Neural cell (in vitro differentiated cells): ENCODE results near the gene CRADD. TPM values are rescaled to one million over a fixed set of nuclear protein-coding genes. Genes with fewer than 3 reads are reported as not detected.

Experiments
- H2AFZ ChIP-seq: fragments of 200-600, 300-800 bp; sonication (generic), shearing (Covaris generic); 2 replicates; pipeline ENCODE4 v1.6.0; 2014; ENCODE audit warnings: low read depth, mild to moderate bottlenecking, antibody characterized with exemption, low read length, moderate library complexity
- H3F3A ChIP-seq: fragments of 200-600 bp; shearing (Covaris generic); 2 replicates; pipeline ENCODE4 v1.6.1; 2016; ENCODE audit warnings: mild to moderate bottlenecking, moderate library complexity, mixed read lengths, antibody characterized with exemption, low read length; ENCODE audit not compliant: insufficient read depth, poor library complexity, severe bottlenecking
- H3K27ac ChIP-seq: fragments of 200-600, 300-800 bp; sonication (generic), shearing (Covaris generic); 2 replicates; pipeline ENCODE4 v1.5.1; 2014; ENCODE audit warnings: mild to moderate bottlenecking, low read length, moderate library complexity
- H3K27me3 ChIP-seq: fragments of 300-800, 200-600 bp; sonication (generic), shearing (Covaris generic); 2 replicates; pipeline ENCODE4 v1.6.0; 2014; ENCODE audit warnings: mild to moderate bottlenecking, low read depth, low read length, moderate library complexity; ENCODE audit not compliant: insufficient read depth
- H3K36me3 ChIP-seq: fragments of 300-800, 200-600 bp; sonication (generic), shearing (Covaris generic); 2 replicates; pipeline ENCODE4 v1.5.1; 2014; ENCODE audit warnings: mild to moderate bottlenecking, antibody characterized with exemption, low read length, moderate library complexity; ENCODE audit not compliant: insufficient read depth
- H3K4me2 ChIP-seq: fragments of 300-800, 200-600 bp; sonication (generic), shearing (Covaris generic); 2 replicates; pipeline ENCODE4 v1.6.0; 2014; ENCODE audit warnings: mild to moderate bottlenecking, low read length
- H3K4me3 ChIP-seq: fragments of 300-800, 200-600 bp; sonication (generic), shearing (Covaris generic); 2 replicates; pipeline ENCODE4 v1.5.1; 2014; ENCODE audit warnings: mild to moderate bottlenecking, low read length, moderate library complexity
- H3K79me2 ChIP-seq: fragments of 200-600 bp; shearing (Covaris generic); replicated peaks from 2 replicates; pipeline ENCODE4 v1.6.0; 2014; ENCODE audit warnings: mild to moderate bottlenecking, low read length, moderate library complexity; ENCODE audit not compliant: insufficient read depth
- H3K9ac ChIP-seq: fragments of 300-800, 200-600 bp; sonication (generic), shearing (Covaris generic); 2 replicates; pipeline ENCODE4 v1.6.1; 2016; ENCODE audit warnings: mild to moderate bottlenecking, low read length, mixed read lengths
- H3K9me2 ChIP-seq: fragments of 200-600 bp; shearing (Covaris generic); 2 replicates; pipeline ENCODE4 v1.6.1; 2016; ENCODE audit warnings: mild to moderate bottlenecking, low read length, mixed read lengths; ENCODE audit not compliant: insufficient read depth
- H3K9me3 ChIP-seq: fragments of 200-600, 300-800 bp; sonication (generic), shearing (Covaris generic); 2 replicates; pipeline ENCODE4 v1.6.1; 2016; ENCODE audit warnings: mild to moderate bottlenecking, mixed run types, low read length, moderate library complexity, mixed read lengths
- H4K20me1 ChIP-seq: fragments of 200-600 bp; shearing (Covaris generic); 2 replicates; pipeline ENCODE4 v1.6.1; 2016; ENCODE audit warnings: mild to moderate bottlenecking, mixed run types; ENCODE audit not compliant: insufficient read depth
- EP300 ChIP-seq: fragments of 450-650 bp; conservative IDR thresholded peaks from 2 replicates; pipeline ENCODE4 v1.6.1; 2014; ENCODE audit warnings: antibody characterized with exemption, mild to moderate bottlenecking, moderate library complexity; ENCODE audit not compliant: poor library complexity, severe bottlenecking
- EZH2 ChIP-seq: fragments of 200-600, 300-800 bp; shearing (Covaris generic), sonication (generic); IDR thresholded peaks from 2 replicates; pipeline ENCODE4 v1.6.1; 2014; ENCODE audit warnings: antibody characterized with exemption, low read length, borderline replicate concordance, mild to moderate bottlenecking; ENCODE audit not compliant: insufficient read depth, poor library complexity, severe bottlenecking
- MXI1 ChIP-seq: fragments of 450-650 bp; conservative IDR thresholded peaks from 2 replicates; pipeline ENCODE4 v1.6.1; 2014; ENCODE audit warnings: antibody characterized with exemption, mild to moderate bottlenecking; ENCODE audit not compliant: poor library complexity, severe bottlenecking
- POLR2AphosphoS5 ChIP-seq: IDR thresholded peaks from 2 replicates; pipeline ENCODE4 v1.6.1; 2012
- RAD21 ChIP-seq: fragments of 450-650 bp; conservative IDR thresholded peaks from 2 replicates; pipeline ENCODE4 v1.6.1; 2014; ENCODE audit warnings: antibody characterized with exemption, mild to moderate bottlenecking, moderate library complexity
- SMC3 ChIP-seq: fragments of 450-650 bp; conservative IDR thresholded peaks from 2 replicates; pipeline ENCODE4 v1.6.1; 2014; ENCODE audit warnings: antibody characterized with exemption, mild to moderate bottlenecking, moderate library complexity; ENCODE audit not compliant: poor library complexity
- TAF1 ChIP-seq: IDR thresholded peaks from 2 replicates; pipeline ENCODE4 v1.6.1; 2012; ENCODE audit warnings: low read depth
- polyA plus RNA-seq: library from polyadenylated mRNA; depleted of rRNA; stranded (reverse); fragments of >200 nt; gene quantifications from 2 replicates; pipeline ENCODE4 v1.2.3, GENCODE V29; 2014
- TF ChIP-seq, protein P1 (sequence below): fragments of 450-650 bp; IDR thresholded peaks from 2 replicates; pipeline ENCODE4 v1.5.1; 2014; ENCODE audit warnings: antibody characterized with exemption, mild to moderate bottlenecking, moderate library complexity; ENCODE audit not compliant: poor library complexity, severe bottlenecking
- TF ChIP-seq, protein P2 (sequence below): IDR thresholded peaks from 2 replicates; pipeline ENCODE4 v1.6.1; 2012; ENCODE audit warnings: borderline replicate concordance

Gene CRADD
- polyA plus RNA-seq, 1 donor from 2014 or later: 23.5 TPM

DNA sequence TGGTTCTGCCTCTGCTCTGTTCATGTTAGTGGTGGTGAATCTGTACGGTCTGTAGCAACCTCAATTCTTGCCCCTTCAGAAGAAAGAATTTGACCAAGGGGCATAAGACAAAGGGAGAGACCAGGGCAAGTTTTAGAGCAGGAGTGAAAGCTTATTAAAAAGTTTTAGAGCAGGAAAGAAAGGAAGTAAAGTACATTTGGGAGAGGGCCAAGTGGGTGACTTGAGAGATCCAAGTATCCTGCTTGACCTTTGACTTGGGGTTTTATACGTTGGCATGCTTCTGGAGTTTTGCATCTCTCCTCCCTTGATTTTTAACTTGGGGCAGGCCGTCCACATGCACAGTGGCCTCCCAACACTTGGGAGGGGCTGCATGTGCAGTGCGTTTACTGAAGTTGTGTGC is 225.0 kb downstream of the CRADD start:
- no peak for TF ChIP-seq TAF1
- Histone ChIP-seq H2AFZ (no peak overlapping the region), H3K36me3 (no peaks in the 10 kb centered on the region), H3K27me3 (no peaks in the 10 kb centered on the region), H3K27ac (no peak overlapping the region), H4K20me1 (no peaks in the 10 kb centered on the region), H3K4me2 (no peak overlapping the region), H3F3A (no peaks in the 10 kb centered on the region), H3K9ac (no peak overlapping the region), H3K9me2 (no peaks in the 10 kb centered on the region), H3K79me2 (no peaks in the 10 kb centered on the region), H3K4me3 (no peak overlapping the region), H3K9me3 (no peaks in the 10 kb centered on the region)

DNA sequence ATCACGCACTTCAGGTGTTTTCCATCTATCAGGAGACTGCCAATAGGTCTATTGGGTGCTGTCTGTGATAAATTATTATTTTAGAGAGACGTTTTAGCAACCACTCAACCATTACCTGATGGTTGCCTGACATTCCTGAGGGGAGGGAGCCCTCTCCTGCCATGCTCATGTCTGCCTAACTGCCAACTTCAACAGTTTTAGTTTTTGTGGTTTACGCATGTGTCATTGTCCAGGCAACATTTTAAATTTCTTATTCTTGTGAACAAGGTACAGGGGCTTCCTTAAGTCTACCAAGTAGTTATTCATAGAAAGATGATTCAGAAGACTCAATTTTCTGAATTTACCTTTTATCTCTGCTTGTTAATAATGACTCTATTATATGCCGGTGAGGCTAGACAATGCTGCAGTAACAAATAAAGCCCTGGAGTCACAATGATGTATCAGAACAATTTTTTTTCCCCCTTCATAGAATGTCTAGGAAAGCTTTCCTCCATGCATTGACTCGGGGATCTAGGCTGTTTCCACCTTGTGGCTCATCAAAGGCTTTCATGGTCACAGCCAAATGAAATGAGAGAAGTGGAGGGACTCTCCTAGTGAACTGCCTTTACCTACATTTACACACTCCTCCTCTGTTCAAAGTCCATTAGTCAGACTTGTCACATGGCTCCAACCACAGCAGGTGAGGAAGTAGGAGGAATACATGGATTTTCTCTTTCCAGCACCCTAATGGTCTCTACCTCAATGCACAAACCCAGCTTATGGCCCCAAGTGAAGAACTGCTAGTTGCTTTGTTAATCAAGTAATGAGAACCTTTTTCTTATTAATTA is 225.8 kb downstream of the CRADD start:
- Histone ChIP-seq H3K79me2 (no peaks in the 10 kb centered on the region), H2AFZ (no peak overlapping the region), H3K4me2 (no peak overlapping the region), H3K27ac (no peak overlapping the region), H3K4me3 (no peak overlapping the region), H3K27me3 (no peaks in the 10 kb centered on the region), H3K9ac (no peak overlapping the region), H3K36me3 (no peaks in the 10 kb centered on the region), H3K9me2 (no peaks in the 10 kb centered on the region), H4K20me1 (no peaks in the 10 kb centered on the region), H3F3A (no peaks in the 10 kb centered on the region), H3K9me3 (no peaks in the 10 kb centered on the region)
- TF ChIP-seq SMC3 (no peak), EP300 (no peak), EZH2 (no peak), RAD21 (no peak), MXI1 (no peak), TAF1 (no peak), POLR2AphosphoS5 (no peak)
- TF ChIP-seq, protein P1, sequence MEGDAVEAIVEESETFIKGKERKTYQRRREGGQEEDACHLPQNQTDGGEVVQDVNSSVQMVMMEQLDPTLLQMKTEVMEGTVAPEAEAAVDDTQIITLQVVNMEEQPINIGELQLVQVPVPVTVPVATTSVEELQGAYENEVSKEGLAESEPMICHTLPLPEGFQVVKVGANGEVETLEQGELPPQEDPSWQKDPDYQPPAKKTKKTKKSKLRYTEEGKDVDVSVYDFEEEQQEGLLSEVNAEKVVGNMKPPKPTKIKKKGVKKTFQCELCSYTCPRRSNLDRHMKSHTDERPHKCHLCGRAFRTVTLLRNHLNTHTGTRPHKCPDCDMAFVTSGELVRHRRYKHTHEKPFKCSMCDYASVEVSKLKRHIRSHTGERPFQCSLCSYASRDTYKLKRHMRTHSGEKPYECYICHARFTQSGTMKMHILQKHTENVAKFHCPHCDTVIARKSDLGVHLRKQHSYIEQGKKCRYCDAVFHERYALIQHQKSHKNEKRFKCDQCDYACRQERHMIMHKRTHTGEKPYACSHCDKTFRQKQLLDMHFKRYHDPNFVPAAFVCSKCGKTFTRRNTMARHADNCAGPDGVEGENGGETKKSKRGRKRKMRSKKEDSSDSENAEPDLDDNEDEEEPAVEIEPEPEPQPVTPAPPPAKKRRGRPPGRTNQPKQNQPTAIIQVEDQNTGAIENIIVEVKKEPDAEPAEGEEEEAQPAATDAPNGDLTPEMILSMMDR: no peak
- TF ChIP-seq, protein P2, sequence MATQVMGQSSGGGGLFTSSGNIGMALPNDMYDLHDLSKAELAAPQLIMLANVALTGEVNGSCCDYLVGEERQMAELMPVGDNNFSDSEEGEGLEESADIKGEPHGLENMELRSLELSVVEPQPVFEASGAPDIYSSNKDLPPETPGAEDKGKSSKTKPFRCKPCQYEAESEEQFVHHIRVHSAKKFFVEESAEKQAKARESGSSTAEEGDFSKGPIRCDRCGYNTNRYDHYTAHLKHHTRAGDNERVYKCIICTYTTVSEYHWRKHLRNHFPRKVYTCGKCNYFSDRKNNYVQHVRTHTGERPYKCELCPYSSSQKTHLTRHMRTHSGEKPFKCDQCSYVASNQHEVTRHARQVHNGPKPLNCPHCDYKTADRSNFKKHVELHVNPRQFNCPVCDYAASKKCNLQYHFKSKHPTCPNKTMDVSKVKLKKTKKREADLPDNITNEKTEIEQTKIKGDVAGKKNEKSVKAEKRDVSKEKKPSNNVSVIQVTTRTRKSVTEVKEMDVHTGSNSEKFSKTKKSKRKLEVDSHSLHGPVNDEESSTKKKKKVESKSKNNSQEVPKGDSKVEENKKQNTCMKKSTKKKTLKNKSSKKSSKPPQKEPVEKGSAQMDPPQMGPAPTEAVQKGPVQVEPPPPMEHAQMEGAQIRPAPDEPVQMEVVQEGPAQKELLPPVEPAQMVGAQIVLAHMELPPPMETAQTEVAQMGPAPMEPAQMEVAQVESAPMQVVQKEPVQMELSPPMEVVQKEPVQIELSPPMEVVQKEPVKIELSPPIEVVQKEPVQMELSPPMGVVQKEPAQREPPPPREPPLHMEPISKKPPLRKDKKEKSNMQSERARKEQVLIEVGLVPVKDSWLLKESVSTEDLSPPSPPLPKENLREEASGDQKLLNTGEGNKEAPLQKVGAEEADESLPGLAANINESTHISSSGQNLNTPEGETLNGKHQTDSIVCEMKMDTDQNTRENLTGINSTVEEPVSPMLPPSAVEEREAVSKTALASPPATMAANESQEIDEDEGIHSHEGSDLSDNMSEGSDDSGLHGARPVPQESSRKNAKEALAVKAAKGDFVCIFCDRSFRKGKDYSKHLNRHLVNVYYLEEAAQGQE: no peak
